Progenitor cell of endocrine pancreas (in vitro differentiated cells): ENCODE data around the gene CIB1. TPM values are rescaled to one million over a fixed set of nuclear protein-coding genes. Genes with fewer than 3 reads are reported as not detected.

Experiments used
- DNase-seq: peaks from one replicate; pipeline ENCODE4 v3.0.0; 2021; ENCODE audit warnings: low spot score; ENCODE audit not compliant: unreplicated experiment
- H3K27ac Mint-ChIP-seq: 2 replicates; pipeline ENCODE4 v1.8.0; 2021; ENCODE audit warnings: mild to moderate bottlenecking, moderate library complexity, mixed read lengths
- H3K27me3 Mint-ChIP-seq: 2 replicates; pipeline ENCODE4 v1.8.0; 2021; ENCODE audit warnings: mixed read lengths
- H3K36me3 Mint-ChIP-seq: 2 replicates; pipeline ENCODE4 v1.8.0; 2022; ENCODE audit warnings: mixed read lengths; ENCODE audit not compliant: insufficient read depth
- H3K4me1 Mint-ChIP-seq: 2 replicates; pipeline ENCODE4 v1.8.0; 2021; ENCODE audit warnings: low read depth, mixed read lengths
- H3K4me3 Mint-ChIP-seq: 2 replicates; pipeline ENCODE4 v1.8.0; 2021; ENCODE audit warnings: low read depth, mild to moderate bottlenecking, moderate library complexity, mixed read lengths
- H3K9me3 Mint-ChIP-seq: 2 replicates; pipeline ENCODE4 v1.8.0; 2021; ENCODE audit warnings: low read depth, mixed read lengths
- CTCF ChIP-seq: fragments of 200-600 bp; sonication (generic); IDR thresholded peaks from one replicate; pipeline ENCODE4 v1.5.0; 2021; ENCODE audit warnings: antibody characterized with exemption, mild to moderate bottlenecking; ENCODE audit not compliant: unreplicated experiment
- total RNA-seq: library from RNA; stranded (reverse); gene quantifications from 2 replicates; pipeline ENCODE4 v1.2.1, GENCODE V29; 2021

Gene CIB1
- total RNA-seq, 1 donor from 2014 or later = 28.3 TPM

GRCh38 chr15:90234096-90234988 lies 601 bp upstream of the CIB1 start, which contains the start of gene GDPGP1:
Gene GDPGP1 (plus strand): TSS chr15:90234209. CDS start chr15:90240909, 6,700 bp downstream.
- H3K27ac Mint-ChIP-seq = peak within 1 kb of the TSS; percentile 89
- H3K4me1 Mint-ChIP-seq = peaks cover 12% of the 10 kb centered on the region
- H3K9me3 Mint-ChIP-seq = no peaks in the 10 kb centered on the region
- TF ChIP-seq CTCF = no peak
- H3K4me3 Mint-ChIP-seq = peak within 1 kb of the TSS; percentile 80
- H3K36me3 Mint-ChIP-seq = peaks cover 6% of the 10 kb centered on the region
- DNase-seq = no peak
- no peaks in the 10 kb centered on the region for H3K27me3 Mint-ChIP-seq

- Mint-ChIP-seq H3K36me3 (peaks cover 6% of the 10 kb centered on the region), H3K27me3 (no peaks in the 10 kb centered on the region), H3K9me3 (no peaks in the 10 kb centered on the region), H3K4me1 (peaks cover 12% of the 10 kb centered on the region), H3K27ac (peak overlapping the region; percentile 82), H3K4me3 (peak overlapping the region; percentile 80)
- peak; percentile 55 for TF ChIP-seq CTCF
- no peak for DNase-seq
These were observed 777 bp downstream of the CIB1 start for GRCh38 chr15:90232941-90233386.

- Mint-ChIP-seq H3K4me1 (peaks cover 12% of the 10 kb centered on the region), H3K4me3 (peak overlapping the region; percentile 80), H3K27me3 (no peaks in the 10 kb centered on the region), H3K36me3 (peaks cover 6% of the 10 kb centered on the region), H3K27ac (peak overlapping the region; percentile 37), H3K9me3 (no peaks in the 10 kb centered on the region)
- DNase-seq = no peak
- no peak for TF ChIP-seq CTCF
These were observed 1.5 kb downstream of the CIB1 start for GRCh38 chr15:90232196-90232595.

GRCh38 chr15:90231028-90232017 lies 2.4 kb downstream of the CIB1 start:
- H3K27me3 Mint-ChIP-seq = no peaks in the 10 kb centered on the region

More at GRCh38 chr15:90231028-90232017, 2.4 kb downstream of the CIB1 start:
- H3K9me3 Mint-ChIP-seq = no peaks in the 10 kb centered on the region
- H3K4me3 Mint-ChIP-seq = peak overlapping the region; percentile 50
- no peak for DNase-seq
- peak overlapping the region; percentile 78 for H3K27ac Mint-ChIP-seq
- H3K36me3 Mint-ChIP-seq = peaks cover 6% of the 10 kb centered on the region
- H3K4me1 Mint-ChIP-seq = peaks cover 12% of the 10 kb centered on the region
- no peak for TF ChIP-seq CTCF
